ENCODE results near the gene C16orf92.
"Not testable (repeated sequence)": the region's sequence is repeated elsewhere in the genome, so short reads cannot be mapped to it uniquely, and the experiment has no call there.

C16orf92 gene

GRCh38 chr16:30011714-30012504 is 11.1 kb upstream of the C16orf92 start:
- DNase-seq (ENCODE audit: low read depth) = no peak
- no peak overlapping the region; the same call in 1 of the 2 replicates for H3K4me3 ChIP-seq (ENCODE audit: low read depth, low read length)
- TF ChIP-seq CTCF (IDR thresholded peaks at IDR 0.05; ENCODE audit: control insufficient read depth, extremely low read depth, insufficient read depth) = no peak

- H3K4me3 ChIP-seq (ENCODE audit: low read depth, low read length); DNase-seq (ENCODE audit: low read depth): not testable (repeated sequence)
These were observed 10.4 kb upstream of the C16orf92 start for GRCh38 chr16:30012598-30012997.

GRCh38 chr16:30015450-30015849 is 7.5 kb upstream of the C16orf92 start:
- not testable (repeated sequence) for H3K4me3 ChIP-seq (ENCODE audit: low read depth, low read length); DNase-seq (ENCODE audit: low read depth)

- no peak for TF ChIP-seq CTCF (IDR thresholded peaks at IDR 0.05; ENCODE audit: control insufficient read depth, extremely low read depth, insufficient read depth)
- no peak for DNase-seq (ENCODE audit: low read depth)
- no peak overlapping the region for H3K4me3 ChIP-seq (ENCODE audit: low read depth, low read length)
These were observed 6.3 kb upstream of the C16orf92 start for GRCh38 chr16:30016555-30017276.

GRCh38 chr16:30017277-30017656 is 5.7 kb upstream of the C16orf92 start:
- TF ChIP-seq CTCF (IDR thresholded peaks at IDR 0.05; ENCODE audit: control insufficient read depth, extremely low read depth, insufficient read depth) = no peak
- H3K4me3 ChIP-seq (ENCODE audit: low read depth, low read length) = no peak overlapping the region
- no peak for DNase-seq (ENCODE audit: low read depth)

- not testable (repeated sequence) for DNase-seq (ENCODE audit: low read depth); H3K4me3 ChIP-seq (ENCODE audit: low read depth, low read length)
These were observed 5.1 kb upstream of the C16orf92 start for GRCh38 chr16:30017937-30018336.

GRCh38 chr16:30018731-30019158 is 4.3 kb upstream of the C16orf92 start:
- no peak overlapping the region for H3K4me3 ChIP-seq (ENCODE audit: low read depth, low read length)
- TF ChIP-seq CTCF (IDR thresholded peaks at IDR 0.05; ENCODE audit: control insufficient read depth, extremely low read depth, insufficient read depth) = no peak
- no peak for DNase-seq (ENCODE audit: low read depth)

GRCh38 chr16:30023586-30023985 is 588 bp downstream of the C16orf92 start:
- TF ChIP-seq CTCF (IDR thresholded peaks at IDR 0.05; ENCODE audit: control insufficient read depth, extremely low read depth, insufficient read depth) = no peak
- H3K4me3 ChIP-seq (ENCODE audit: low read depth, low read length) = no peak overlapping the region
- no peak for DNase-seq (ENCODE audit: low read depth)
